HepG2 (cell line): ENCODE results near the gene NOL8. TPM values are rescaled to one million over a fixed set of nuclear protein-coding genes. Genes with fewer than 3 reads are reported as not detected.

Experiments
- ATAC-seq: fragments of 200-7000 bp; cut with Tn5 transposase; 3 replicates; pipeline ENCODE4 v1.9.1; 2020; ENCODE audit warnings: mild to moderate bottlenecking, moderate library complexity
- BruUV-seq: library from RNA; stranded (reverse); fragments of 400-500 nt; replicated peaks from 2 replicates; lab custom pipeline; 2021; lab: Mats Ljungman, UMichigan
- CTCF ChIA-PET: fragments of 300-600 bp; formaldehyde crosslinking; extraction: SDS; loops from one replicate; lab custom pipeline; 2021; ENCODE audit warnings: low total read pairs, inconsistent platforms, low intra/inter-chr PET ratio; lab: Yijun Ruan, JAX
- POLR2A ChIA-PET: fragments of 350-600 bp; sonication (Branson Sonifier 250); formaldehyde crosslinking; loops from one replicate; lab custom pipeline; 2020; ENCODE audit warnings: antibody characterized with exemption, inconsistent platforms; lab: Yijun Ruan, JAX
- DNase-seq: peaks from one replicate; pipeline ENCODE4 v3.0.0-alpha.2; 2015; ENCODE audit warnings: low spot score
- FAIRE-seq: peaks from 3 replicates; lab custom pipeline; 2011; peaks lifted over from hg19 to GRCh38; lab: Jason Lieb, UNC
- H2AFZ ChIP-seq: one replicate; pipeline ENCODE4 v1.6.1; 2011; ENCODE audit warnings: low read length, inconsistent platforms
- H3K27ac ChIP-seq: fragments of 300-600 bp; 3 replicates; pipeline ENCODE4 v1.8.0; 2011; ENCODE audit warnings: mixed run types, mild to moderate bottlenecking, mixed read lengths, low read length, inconsistent platforms; ENCODE audit not compliant: insufficient read depth; ENCODE audit errors: extremely low read length
- H3K27me3 ChIP-seq, 2 experiments: fragments of 200-600 bp in 1 of 2; 2 replicates in 1 of 2; 3 replicates in 1 of 2; pipeline versions ENCODE4 v1.6.0 to v1.8.0; 2011; ENCODE audit warnings: low read length in 2 of 2, mild to moderate bottlenecking in 2 of 2, moderate library complexity in 2 of 2, inconsistent platforms in 1 of 2; ENCODE audit not compliant: insufficient read depth in 2 of 2, control insufficient read depth in 1 of 2
- H3K36me3 ChIP-seq, 2 experiments: fragments of 200-600 bp in 1 of 2; replicated peaks in 1 of 2; 2 replicates in 1 of 2; 3 replicates in 1 of 2; pipeline versions ENCODE4 v1.5.1 to v1.8.0; 2011; ENCODE audit warnings: low read length in 2 of 2, inconsistent platforms in 1 of 2; ENCODE audit not compliant: insufficient read depth in 2 of 2, control insufficient read depth in 1 of 2
- H3K4me1 ChIP-seq: 2 replicates; pipeline ENCODE4 v1.5.1; 2012; ENCODE audit warnings: low read length, inconsistent platforms; ENCODE audit not compliant: insufficient read depth
- H3K4me2 ChIP-seq: 2 replicates; pipeline ENCODE4 v1.6.0; 2011; ENCODE audit warnings: low read depth, low read length, inconsistent platforms
- H3K4me3 ChIP-seq, 3 experiments: fragments of 200-600 bp in 1 of 3; sonication (generic), shearing (Covaris generic) in 1 of 3; replicated peaks in 1 of 3; 2 replicates each; pipeline ENCODE4 v1.5.1; 2011 to 2016; ENCODE audit warnings: low read length in 3 of 3, inconsistent platforms in 2 of 3, low read depth in 2 of 3, mild to moderate bottlenecking in 2 of 3, control low read depth in 1 of 3, mixed read lengths in 1 of 3; ENCODE audit not compliant: insufficient read depth in 1 of 3
- H3K79me2 ChIP-seq: one replicate; pipeline ENCODE4 v1.6.1; 2011; ENCODE audit warnings: low read length, inconsistent platforms; ENCODE audit not compliant: insufficient read depth
- H3K9ac ChIP-seq: 2 replicates; pipeline ENCODE4 v1.6.0; 2011; ENCODE audit warnings: mild to moderate bottlenecking, low read depth, low read length, inconsistent platforms; ENCODE audit not compliant: insufficient read depth
- H3K9me3 ChIP-seq: 2 replicates; pipeline ENCODE4 v1.5.1; 2012; ENCODE audit warnings: mild to moderate bottlenecking, low read length
- H4K20me1 ChIP-seq: 2 replicates; pipeline ENCODE4 v1.6.0; 2011; ENCODE audit warnings: inconsistent platforms, mild to moderate bottlenecking, low read length, moderate library complexity; ENCODE audit not compliant: insufficient read depth
- HOXA9 ChIP-seq: sonication (generic); formaldehyde crosslinking; IDR thresholded peaks from 2 replicates; pipeline ENCODE4 v1.8.1; 2022; ENCODE audit warnings: missing genetic modification reagents, mild to moderate bottlenecking, moderate library complexity, borderline replicate concordance
- MATR3 ChIP-seq: sonication (generic); formaldehyde crosslinking; IDR thresholded peaks from 2 replicates; pipeline ENCODE4 v1.4.0; 2020; ENCODE audit warnings: missing genetic modification reagents
- MED13 ChIP-seq: sonication (generic); formaldehyde crosslinking; IDR thresholded peaks from 2 replicates; pipeline ENCODE4 v1.5.0; 2020; ENCODE audit warnings: missing genetic modification reagents
- PRMT3 ChIP-seq: sonication (generic); formaldehyde crosslinking; IDR thresholded peaks from 2 replicates; pipeline ENCODE4 v1.8.1; 2022; ENCODE audit warnings: low read depth, mild to moderate bottlenecking, moderate library complexity, missing genetic modification reagents, borderline replicate concordance
- RBFOX2 ChIP-seq: fragments of 200-400 bp; formaldehyde crosslinking; IDR thresholded peaks from 2 replicates; pipeline ENCODE4 v1.6.1; 2017; ENCODE audit warnings: low read depth, mild to moderate bottlenecking, low read length
- TBX2 ChIP-seq: sonication (generic); formaldehyde crosslinking; IDR thresholded peaks from 2 replicates; pipeline ENCODE4 v1.5.0; 2020; ENCODE audit warnings: missing genetic modification reagents, mild to moderate bottlenecking, borderline replicate concordance
- TFDP2 ChIP-seq: sonication (generic); formaldehyde crosslinking; IDR thresholded peaks from 2 replicates; pipeline ENCODE4 v1.4.0; 2020; ENCODE audit warnings: missing genetic modification reagents
- TRIM22 ChIP-seq: fragments of 450-650 bp; IDR thresholded peaks from 2 replicates; pipeline ENCODE4 v1.6.1; 2017
- ZBTB42 ChIP-seq: sonication (generic); formaldehyde crosslinking; IDR thresholded peaks from 2 replicates; pipeline ENCODE4 v1.5.0; 2020; ENCODE audit warnings: mild to moderate bottlenecking, missing genetic modification reagents
- ZEB1 ChIP-seq: IDR thresholded peaks from 2 replicates; pipeline ENCODE4 v1.6.1; 2012; ENCODE audit warnings: mild to moderate bottlenecking, low read depth, inconsistent platforms; ENCODE audit not compliant: insufficient replicate concordance
- ZFP1 ChIP-seq: IDR thresholded peaks from 2 replicates; pipeline ENCODE4 v1.6.1; 2016
- ZNF251 ChIP-seq: sonication (generic); formaldehyde crosslinking; IDR thresholded peaks from 2 replicates; pipeline ENCODE4 v1.9.0; 2021; ENCODE audit warnings: mild to moderate bottlenecking, missing genetic modification reagents
- ZNF44 ChIP-seq: sonication (generic); formaldehyde crosslinking; IDR thresholded peaks from 2 replicates; pipeline ENCODE4 v1.5.1; 2020; ENCODE audit warnings: mild to moderate bottlenecking, missing genetic modification reagents
- ZNF557 ChIP-seq: sonication (generic); formaldehyde crosslinking; IDR thresholded peaks from 2 replicates; pipeline ENCODE4 v1.4.0; 2020; ENCODE audit warnings: missing genetic modification reagents
- ZNF790 ChIP-seq: sonication (generic); formaldehyde crosslinking; IDR thresholded peaks from 2 replicates; pipeline ENCODE4 v1.8.0; 2022; ENCODE audit warnings: missing genetic modification reagents, mild to moderate bottlenecking, borderline replicate concordance
- ZSCAN25 ChIP-seq: sonication (generic); formaldehyde crosslinking; IDR thresholded peaks from 2 replicates; pipeline ENCODE4 v1.8.0; 2022; ENCODE audit warnings: mild to moderate bottlenecking, missing genetic modification reagents
- WGBS: methylation state at CpG from one replicate; pipeline ENCODE4 v1.1.6; 2017; ENCODE audit warnings: low lambda C conversion rate; 5-methylcytosine and 5-hydroxymethylcytosine counted together
- in situ Hi-C: cut with HindIII; loops from 2 replicates; pipeline ENCODE4 v1.10.0; 2017; ENCODE audit warnings: low pct_unique_long_range_greater_than_20kb; ENCODE audit not compliant: extremely low pct_ligation_motif_present
- intact Hi-C: fragments of 100-400 bp; cut with micrococcal nuclease; formaldehyde crosslinking; loops from one replicate; pipeline ENCODE4 v1.10.0; 2022; ENCODE audit not compliant: unreplicated experiment
- polyA plus RNA-seq, 8 experiments: library from polyadenylated mRNA; depleted of rRNA in 3 of 8; stranded (reverse) in 7 of 8; unstranded in 1 of 8; fragments of >200 nt; fragmentation: Illumina TruSeq in 4 of 8; extraction: Trizol in 4 of 8; gene quantifications; 2 replicates each; pipeline versions ENCODE4 v1.2.1 to v1.2.3, GENCODE V29; 2011 to 2016; ENCODE audit warnings: low read depth in 4 of 8, missing spikeins in 1 of 8, mixed read lengths in 1 of 8; ENCODE audit not compliant: insufficient read depth in 1 of 8
- total RNA-seq, 5 experiments: library from RNA; depleted of rRNA; stranded (reverse); fragments of >200 nt; fragmentation: Illumina TruSeq; extraction: Trizol; gene quantifications; 2 replicates each; pipeline ENCODE4 v1.2.3, GENCODE V29; 2016; ENCODE audit warnings: low read depth in 1 of 5
- TF ChIP-seq, protein P1 (sequence below): sonication (generic); formaldehyde crosslinking; IDR thresholded peaks from 2 replicates; pipeline ENCODE4 v1.5.1; 2020; ENCODE audit warnings: missing genetic modification reagents, mild to moderate bottlenecking, borderline replicate concordance

The NOL8 gene
- total and polyA plus RNA-seq, 2 of the 13 experiments (the other 11 are each of a cell fraction or from before 2014, with no cell fraction given) = 12.8 to 36.3 TPM

DNA sequence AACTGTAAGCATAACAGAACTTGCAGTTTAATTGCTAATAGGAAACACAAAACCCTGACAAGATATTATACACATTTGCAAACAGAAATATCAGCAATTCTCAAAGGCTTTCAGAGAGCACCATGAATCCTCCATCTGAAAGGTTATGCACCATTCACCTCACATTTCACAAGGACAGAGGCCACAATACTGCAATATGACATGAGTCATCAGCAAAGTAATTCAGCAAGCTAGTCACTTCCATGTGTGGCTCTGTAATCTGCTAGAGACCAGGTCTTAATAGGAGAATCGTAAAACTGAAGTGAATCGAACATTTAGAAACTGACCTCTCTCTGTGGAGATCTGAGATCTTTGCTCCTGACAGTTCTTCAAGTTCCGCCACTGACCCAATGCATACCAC lies 60.0 kb downstream of the NOL8 start:
- 98% methylated on average over 3 of the region's 3 CpGs for WGBS
- Histone ChIP-seq H3K4me2 (no peak overlapping the region), H3K27me3 (no peaks in the 10 kb centered on the region), H3K36me3 (peaks cover 47 to 99% of the 10 kb centered on the region in 2 experiments), H2AFZ (no peak overlapping the region), H3K4me1 (no peaks in the 10 kb centered on the region), H4K20me1 (peaks cover 12% of the 10 kb centered on the region; the same call in 1 of the 2 replicates), H3K4me3 (no peak overlapping the region), H3K27ac (no peak overlapping the region), H3K9me3 (no peaks in the 10 kb centered on the region), H3K9ac (no peak overlapping the region), H3K79me2 (peaks cover 2% of the 10 kb centered on the region)
- CTCF ChIA-PET = no interaction called here
- in situ Hi-C loops (no loop called here), intact Hi-C loops (no loop called here)
- BruUV-seq = no TSS peak
- no peak for DNase-seq
- POLR2A ChIA-PET = no interaction called here
- no peak for FAIRE-seq
- ATAC-seq = no peak
- TF ChIP-seq ZNF557 (CRISPR knock-in tag) (no peak), RBFOX2 (peak; percentile 36; the same call in 1 of the 2 replicates)

DNA sequence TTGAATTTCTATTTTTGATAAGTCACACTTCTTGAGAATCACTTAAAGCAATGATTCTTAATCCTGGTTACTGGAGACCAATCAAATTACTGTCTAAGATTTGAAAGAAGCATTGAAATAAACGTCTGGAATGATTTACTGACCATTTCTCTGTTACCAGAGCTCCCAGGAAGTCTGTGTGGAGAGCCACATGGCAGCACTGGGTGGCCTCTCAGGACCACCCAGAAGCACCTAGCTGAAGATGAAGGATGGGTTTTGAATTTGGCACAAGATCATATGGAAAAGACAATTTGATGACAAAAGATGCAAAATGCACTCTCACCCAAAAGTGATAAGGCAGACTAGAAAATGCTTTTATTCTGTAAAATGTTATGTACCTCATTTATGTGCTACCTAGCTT lies 62.0 kb downstream of the NOL8 start:
- ATAC-seq (no peak), FAIRE-seq (no peak), DNase-seq (no peak)
- ChIA-PET POLR2A (no interaction called here), CTCF (no interaction called here)
- Histone ChIP-seq H3K9me3 (no peaks in the 10 kb centered on the region), H3K36me3 (peaks cover 46 to 100% of the 10 kb centered on the region in 2 experiments), H3K27me3 (no peaks in the 10 kb centered on the region), H3K27ac (no peak overlapping the region), H3K79me2 (peaks cover 2% of the 10 kb centered on the region), H3K4me2 (no peak overlapping the region), H3K9ac (no peak overlapping the region), H4K20me1 (peaks cover 12% of the 10 kb centered on the region; the same call in 1 of the 2 replicates), H3K4me3 (no peak overlapping the region), H2AFZ (no peak overlapping the region), H3K4me1 (no peaks in the 10 kb centered on the region)
- in situ Hi-C loops = no loop called here
- 87% methylated on average over 1 of the region's 1 CpG for WGBS
- intact Hi-C loops = no loop called here
- BruUV-seq = no TSS peak
- no peak for TF ChIP-seq ZNF790 (CRISPR knock-in tag)
- TF ChIP-seq ZFP1 (CRISPR knock-in tag) = no peak
- no peak for TF ChIP-seq ZNF251
- no peak for TF ChIP-seq TFDP2
- TF ChIP-seq MED13 = no peak
- no peak for TF ChIP-seq MATR3 (CRISPR knock-in tag)
- no peak for TF ChIP-seq ZEB1
- no peak for TF ChIP-seq TBX2 (CRISPR knock-in tag)
- no peak for TF ChIP-seq HOXA9 (CRISPR knock-in tag)
- no peak for TF ChIP-seq ZBTB42 (CRISPR knock-in tag)
- no peak for TF ChIP-seq TRIM22
- TF ChIP-seq, protein P1, sequence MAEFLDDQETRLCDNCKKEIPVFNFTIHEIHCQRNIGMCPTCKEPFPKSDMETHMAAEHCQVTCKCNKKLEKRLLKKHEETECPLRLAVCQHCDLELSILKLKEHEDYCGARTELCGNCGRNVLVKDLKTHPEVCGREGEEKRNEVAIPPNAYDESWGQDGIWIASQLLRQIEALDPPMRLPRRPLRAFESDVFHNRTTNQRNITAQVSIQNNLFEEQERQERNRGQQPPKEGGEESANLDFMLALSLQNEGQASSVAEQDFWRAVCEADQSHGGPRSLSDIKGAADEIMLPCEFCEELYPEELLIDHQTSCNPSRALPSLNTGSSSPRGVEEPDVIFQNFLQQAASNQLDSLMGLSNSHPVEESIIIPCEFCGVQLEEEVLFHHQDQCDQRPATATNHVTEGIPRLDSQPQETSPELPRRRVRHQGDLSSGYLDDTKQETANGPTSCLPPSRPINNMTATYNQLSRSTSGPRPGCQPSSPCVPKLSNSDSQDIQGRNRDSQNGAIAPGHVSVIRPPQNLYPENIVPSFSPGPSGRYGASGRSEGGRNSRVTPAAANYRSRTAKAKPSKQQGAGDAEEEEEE = no peak
- no peak for TF ChIP-seq PRMT3 (CRISPR knock-in tag)
- no peak for TF ChIP-seq ZNF44
- no peak for TF ChIP-seq ZSCAN25 (CRISPR knock-in tag)
